Left lung (tissue), 10 donors: ENCODE measurements around the gene TET3. TPM values are rescaled to one million over a fixed set of nuclear protein-coding genes. Genes with fewer than 3 reads are reported as not detected.
A peak's percentile ranks its signal among the peaks of the same experiment; 100 is the strongest.

Source experiments
- ATAC-seq: fragments of 200-7000 bp; cut with Tn5 transposase; one replicate; pipeline ENCODE4 v1.9.1; 2020; ENCODE audit warnings: moderate library complexity
- DNase-seq, 4 donors: peaks; one replicate each; pipeline ENCODE4 v3.0.0-alpha.2; 2013 to 2020
- H3K27ac ChIP-seq, 2 donors: fragments of 200-600 bp; sonication (generic) in 1 of 2; one replicate each; pipeline versions ENCODE4 v1.5.0 to v1.8.0; 2020 to 2021
- H3K27me3 ChIP-seq, 2 donors: fragments of 200-600 bp; sonication (generic) in 1 of 2; one replicate each; pipeline versions ENCODE4 v1.5.0 to v1.8.0; 2020 to 2021
- H3K36me3 ChIP-seq, 2 donors: fragments of 200-600 bp; sonication (generic) in 1 of 2; one replicate each; pipeline versions ENCODE4 v1.5.0 to v1.8.0; 2020 to 2021
- H3K4me1 ChIP-seq, 2 donors: fragments of 200-600 bp; one replicate each; pipeline ENCODE4 v1.8.0; 2021
- H3K4me3 ChIP-seq, 2 donors: fragments of 200-600 bp; sonication (generic) in 1 of 2; one replicate each; pipeline versions ENCODE4 v1.5.0 to v1.8.0; 2020 to 2021; ENCODE audit warnings: mild to moderate bottlenecking in 1 of 2
- H3K9me3 ChIP-seq, 2 donors: fragments of 200-600 bp; sonication (generic) in 1 of 2; one replicate each; pipeline versions ENCODE4 v1.5.0 to v1.8.0; 2020 to 2021
- CTCF ChIP-seq, 2 donors: fragments of 200-600 bp; sonication (generic) in 1 of 2; IDR thresholded peaks; one replicate each; pipeline versions ENCODE4 v1.5.0 to v1.8.0; 2021; ENCODE audit warnings: antibody characterized with exemption in 2 of 2
- intact Hi-C, 2 donors: fragments of 100-400 bp; cut with DNase I; formaldehyde crosslinking; loops; one replicate each; pipeline versions ENCODE4 v1.11.2 to v1.14.2; 2022
- polyA plus RNA-seq, 6 donors: library from polyadenylated mRNA; unstranded; fragments of 120-200 nt; gene quantifications; one replicate each; pipeline ENCODE4 v1.2.1, GENCODE V29; 2013; ENCODE audit not compliant: insufficient read length in 6 of 6
- total RNA-seq, 2 donors: library from RNA; stranded (reverse); fragmentation: NEBNext Ultra II Directional; extraction: Animal tissue kit (Norgen Biotek cat#: 25700); gene quantifications; one replicate each; pipeline ENCODE4 v1.2.1, GENCODE V29; 2021
- donor health status: DM: no; HTN: yes; CAD: no.
- donor health status: DM: no; HTN: no; CAD: no.

Gene TET3
- total and polyA plus RNA-seq, 8 donors = 16.6 to 32.1 (median 19.7) TPM

GRCh38 chr2:73946666-73947065 lies 38.0 kb upstream of the TET3 start:
- Histone ChIP-seq H3K27me3 (no peaks in the 10 kb centered on the region), H3K9me3 (no peaks in the 10 kb centered on the region), H3K4me1 (peaks cover 0 to 44% of the 10 kb centered on the region in 2 donors), H3K36me3 (peaks cover 0 to 63% of the 10 kb centered on the region in 2 donors), H3K27ac (peak overlapping the region in 1 of 2 donors; percentile 83), H3K4me3 (no peak overlapping the region)
- intact Hi-C loops = no loop called here
- no peak for TF ChIP-seq CTCF (IDR thresholded peaks at IDR 0.05)
- DNase-seq (no peak), ATAC-seq (peak; percentile 79)

GRCh38 chr2:73947412-73948018 lies 37.2 kb upstream of the TET3 start:
- no peak for TF ChIP-seq CTCF (IDR thresholded peaks at IDR 0.05)
- DNase-seq (no peak), ATAC-seq (no peak)
- peak overlapping the region in 1 of 2 donors; percentile 83 for H3K27ac ChIP-seq
- no peak overlapping the region for H3K4me3 ChIP-seq
- peaks cover 7 to 53% of the 10 kb centered on the region in 2 donors for H3K4me1 ChIP-seq
- no peaks in the 10 kb centered on the region for H3K9me3 ChIP-seq
- H3K27me3 ChIP-seq = no peaks in the 10 kb centered on the region
- peaks cover 0 to 59% of the 10 kb centered on the region in 2 donors for H3K36me3 ChIP-seq
- intact Hi-C loops = no loop called here

GRCh38 chr2:73949802-73950201 lies 34.9 kb upstream of the TET3 start:
- no peak for DNase-seq
- no peak for ATAC-seq
- H3K4me3 ChIP-seq = no peak overlapping the region
- intact Hi-C loops = no loop called here
- no peaks in the 10 kb centered on the region for H3K9me3 ChIP-seq
- no peak for TF ChIP-seq CTCF (IDR thresholded peaks at IDR 0.05)
- H3K27ac ChIP-seq = peak overlapping the region in 1 of 2 donors; percentile 83
- no peaks in the 10 kb centered on the region for H3K27me3 ChIP-seq
- H3K4me1 ChIP-seq = peaks cover 7 to 62% of the 10 kb centered on the region in 2 donors
- H3K36me3 ChIP-seq = peaks cover 0 to 71% of the 10 kb centered on the region in 2 donors

GRCh38 chr2:73952499-73953446 lies 31.9 kb upstream of the TET3 start:
- no peak overlapping the region for H3K4me3 ChIP-seq
- no peaks in the 10 kb centered on the region for H3K9me3 ChIP-seq
- H3K36me3 ChIP-seq = peaks cover 0 to 82% of the 10 kb centered on the region in 2 donors
- TF ChIP-seq CTCF (IDR thresholded peaks at IDR 0.05) = no peak
- peaks cover 7 to 57% of the 10 kb centered on the region in 2 donors for H3K4me1 ChIP-seq
- intact Hi-C loops = no loop called here
- no peaks in the 10 kb centered on the region for H3K27me3 ChIP-seq
- ATAC-seq (peak; percentile 97), DNase-seq (peak in 1 of 4 donors; percentile 73)
- H3K27ac ChIP-seq = peak overlapping the region; percentile 13 to 51
